HCT116 (cell line): Measurements from ENCODE around the gene SCAF8. TPM values are rescaled to one million over a fixed set of nuclear protein-coding genes. Genes with fewer than 3 reads are reported as not detected.

Source experiments
- ATAC-seq: fragments of 200-7000 bp; cut with Tn5 transposase; 2 replicates; pipeline ENCODE4 v1.9.1; 2020; ENCODE audit warnings: mild to moderate bottlenecking, moderate library complexity
- BruUV-seq: library from RNA; stranded (reverse); fragments of 400-500 nt; replicated peaks from 2 replicates; lab custom pipeline; 2021; lab: Mats Ljungman, UMichigan
- CTCF ChIA-PET: fragments of 300-600 bp; sonication (Branson Sonifier 250); formaldehyde crosslinking; loops from one replicate; lab custom pipeline; 2021; ENCODE audit warnings: antibody characterized with exemption; lab: Charles Lee
- POLR2A ChIA-PET: fragments of 300-600, 350-600 bp; sonication (Branson Sonifier 250); formaldehyde crosslinking; loops from one replicate; lab custom pipeline; 2021; ENCODE audit warnings: antibody characterized with exemption; lab: Charles Lee
- RAD21 ChIA-PET, 2 experiments: fragments of 300-600 bp; sonication (Branson Sonifier 250); formaldehyde crosslinking; loops; one replicate each; lab custom pipeline; 2023; ENCODE audit warnings: low total read pairs in 2 of 2; ENCODE audit not compliant: uncharacterized antibody in 2 of 2, unreplicated experiment in 2 of 2, low non-redundant PET in 1 of 2; lab: Charles Lee
- DNase-seq: peaks from one replicate; pipeline ENCODE4 v3.0.0-alpha.2; 2010; ENCODE audit warnings: low read depth, low spot score
- H2AFZ ChIP-seq: fragments of 200-600 bp; shearing (Covaris generic), sonication (generic); 2 replicates; pipeline ENCODE4 v1.6.1; 2017; ENCODE audit warnings: low read depth, mixed run types, mixed read lengths, antibody characterized with exemption, low read length; ENCODE audit not compliant: poor library complexity, severe bottlenecking
- H3K27ac ChIP-seq: 2 replicates; pipeline ENCODE4 v1.5.1; 2012; ENCODE audit warnings: low read depth, low read length
- H3K27me3 ChIP-seq: fragments of 200-600 bp; sonication (generic); 2 replicates; pipeline ENCODE4 v1.6.1; 2016; ENCODE audit warnings: mixed run types, low read length, mixed read lengths; ENCODE audit not compliant: insufficient read depth
- H3K36me3 ChIP-seq, 2 experiments: fragments of 200-500 bp in 1 of 2; fragments of 200-600 bp in 1 of 2; sonication (Bioruptor generic) in 1 of 2; sonication (generic) in 1 of 2; 2 replicates each; pipeline versions ENCODE4 v1.5.1 to v1.6.1; 2014 to 2016; ENCODE audit warnings: low read length in 2 of 2, inconsistent platforms in 1 of 2, mixed read lengths in 1 of 2, mixed run types in 1 of 2; ENCODE audit not compliant: insufficient read depth in 2 of 2, control insufficient read depth in 1 of 2
- H3K4me1 ChIP-seq, 2 experiments: fragments of 200-600 bp in 1 of 2; sonication (generic) in 1 of 2; 2 replicates each; pipeline versions ENCODE4 v1.5.1 to v1.6.1; 2012 to 2017; ENCODE audit warnings: low read length in 2 of 2, inconsistent platforms in 1 of 2, mild to moderate bottlenecking in 1 of 2, mixed read lengths in 1 of 2, mixed run types in 1 of 2, moderate library complexity in 1 of 2; ENCODE audit not compliant: insufficient read depth in 2 of 2, control insufficient read depth in 1 of 2
- H3K4me2 ChIP-seq: fragments of 200-600 bp; sonication (generic); 2 replicates; pipeline ENCODE4 v1.6.1; 2017; ENCODE audit warnings: mixed run types, low read length, mixed read lengths
- H3K4me3 ChIP-seq, 2 experiments: fragments of 200-600 bp in 1 of 2; sonication (generic) in 1 of 2; replicated peaks in 1 of 2; 2 replicates each; pipeline ENCODE4 v1.5.1; 2011 to 2016; ENCODE audit warnings: low read length in 2 of 2, control low read depth in 1 of 2, low read depth in 1 of 2, mild to moderate bottlenecking in 1 of 2, mixed read lengths in 1 of 2, mixed run types in 1 of 2
- H3K79me2 ChIP-seq: fragments of 200-600 bp; sonication (generic); 2 replicates; pipeline ENCODE4 v1.6.1; 2017; ENCODE audit warnings: mild to moderate bottlenecking, mixed run types, low read length, moderate library complexity, mixed read lengths; ENCODE audit not compliant: insufficient read depth
- H3K9ac ChIP-seq: fragments of 200-600 bp; sonication (generic); 2 replicates; pipeline ENCODE4 v1.6.1; 2016; ENCODE audit warnings: low read length, mixed read lengths
- H3K9me2 ChIP-seq: fragments of 200-600 bp; sonication (generic), shearing (Covaris generic); 2 replicates; pipeline ENCODE4 v1.6.1; 2017; ENCODE audit warnings: mixed run types, mild to moderate bottlenecking, moderate library complexity; ENCODE audit not compliant: insufficient read depth
- H3K9me3 ChIP-seq, 2 experiments: fragments of 200-500 bp in 1 of 2; fragments of 200-600 bp in 1 of 2; sonication (Bioruptor generic) in 1 of 2; sonication (generic) in 1 of 2; 2 replicates each; pipeline ENCODE4 v1.6.1; 2014 to 2017; ENCODE audit warnings: low read length in 2 of 2, mixed read lengths in 2 of 2, inconsistent platforms in 1 of 2, low read depth in 1 of 2, mild to moderate bottlenecking in 1 of 2, mixed run types in 1 of 2, moderate library complexity in 1 of 2; ENCODE audit not compliant: control insufficient read depth in 1 of 2, insufficient read depth in 1 of 2
- H4K20me1 ChIP-seq: fragments of 200-600 bp; sonication (generic), shearing (Covaris generic); 2 replicates; pipeline ENCODE4 v1.6.1; 2017; ENCODE audit warnings: mixed run types, mild to moderate bottlenecking, moderate library complexity; ENCODE audit not compliant: insufficient read depth
- EGR1 ChIP-seq: IDR thresholded peaks from 2 replicates; pipeline ENCODE4 v1.6.1; 2012; ENCODE audit warnings: low read depth
- ELF1 ChIP-seq: IDR thresholded peaks from 2 replicates; pipeline ENCODE4 v1.6.1; 2012; ENCODE audit warnings: low read depth, borderline replicate concordance
- FOSL1 ChIP-seq: IDR thresholded peaks from 2 replicates; pipeline ENCODE4 v1.6.1; 2012; ENCODE audit warnings: low read depth
- JUND ChIP-seq: IDR thresholded peaks from 2 replicates; pipeline ENCODE4 v1.6.1; 2012
- POLR2A ChIP-seq: IDR thresholded peaks from 2 replicates; pipeline ENCODE4 v1.7.0; 2011; ENCODE audit warnings: borderline replicate concordance; ENCODE audit not compliant: insufficient read depth, insufficient read length; ENCODE audit errors: extremely low read depth
- POLR2AphosphoS5 ChIP-seq: IDR thresholded peaks from 2 replicates; pipeline ENCODE4 v1.6.1; 2011; ENCODE audit warnings: mild to moderate bottlenecking, low read depth, low read length, moderate library complexity
- SP1 ChIP-seq: IDR thresholded peaks from 2 replicates; pipeline ENCODE4 v1.6.1; 2012; ENCODE audit warnings: low read depth
- TCF7L2 ChIP-seq: IDR thresholded peaks from 2 replicates; pipeline ENCODE4 v1.7.0; 2011; ENCODE audit warnings: borderline replicate concordance, inconsistent platforms; ENCODE audit not compliant: insufficient read depth, insufficient read length; ENCODE audit errors: extremely low read depth
- ZNF274 ChIP-seq: fragments of 200-500 bp; sonication (Bioruptor generic); IDR thresholded peaks from 2 replicates; pipeline ENCODE4 v1.6.1; 2014; ENCODE audit warnings: mild to moderate bottlenecking, low read depth, low read length, inconsistent platforms
- intact Hi-C: fragments of 100-400 bp; cut with micrococcal nuclease; formaldehyde crosslinking; loops from 2 replicates; pipeline ENCODE4 v1.10.0; 2022
- total RNA-seq: library from RNA; stranded (reverse); gene quantifications from one replicate; pipeline ENCODE4 v1.2.1, GENCODE V29; 2021; ENCODE audit not compliant: unreplicated experiment

The SCAF8 gene
- total RNA-seq, 1 experiment from 2014 or later, result 34.6 TPM

- no TSS peak for BruUV-seq
- Histone ChIP-seq H3K9me2 (no peaks in the 10 kb centered on the region), H3K4me3 (no peak overlapping the region), H3K79me2 (peaks cover 100% of the 10 kb centered on the region), H3K27ac (no peak overlapping the region), H3K9ac (no peak overlapping the region), H3K36me3 (no peaks in the 10 kb centered on the region), H4K20me1 (peaks cover 31% of the 10 kb centered on the region; the same call in 1 of the 2 replicates), H3K9me3 (no peaks in the 10 kb centered on the region), H2AFZ (no peak overlapping the region), H3K4me1 (no peaks in the 10 kb centered on the region), H3K27me3 (no peaks in the 10 kb centered on the region), H3K4me2 (no peak overlapping the region)
- ChIA-PET POLR2A (no interaction called here), CTCF (no interaction called here), RAD21 (no interaction called here)
- intact Hi-C loops, result no loop called here
- ATAC-seq, result no peak
- DNase-seq, result no peak
- TF ChIP-seq ELF1 (no peak), POLR2AphosphoS5 (no peak)
Measured at GRCh38 chr6:154758125-154758524, 24.9 kb downstream of the SCAF8 start.

DNA sequence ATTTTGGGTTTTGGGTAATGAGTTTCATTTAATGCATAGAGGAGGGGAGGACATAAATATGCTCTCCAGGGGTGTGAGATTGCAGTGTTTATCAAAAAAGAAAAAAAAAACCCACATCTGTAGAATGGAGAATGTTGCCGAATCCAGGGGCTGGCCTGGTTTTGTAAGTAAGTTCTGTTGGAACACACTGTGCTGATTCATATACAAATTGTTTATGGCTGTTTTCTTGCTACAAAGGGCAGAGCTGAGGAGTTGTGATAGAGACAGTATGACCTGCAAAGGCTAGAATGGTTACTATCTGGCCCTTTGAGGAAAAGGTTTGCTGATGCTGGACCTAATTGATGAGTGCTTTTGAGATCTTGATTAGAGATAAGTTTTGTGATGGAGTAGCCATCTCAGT lies 30.4 kb downstream of the SCAF8 start:
- H3K79me2 ChIP-seq, result peaks cover 100% of the 10 kb centered on the region
- intact Hi-C loops, result no loop called here
- peaks cover 27% of the 10 kb centered on the region; the same call in 1 of the 2 replicates for H4K20me1 ChIP-seq
- H3K27me3 ChIP-seq, result no peaks in the 10 kb centered on the region
- no peak overlapping the region for H3K27ac ChIP-seq
- no peaks in the 10 kb centered on the region for H3K9me2 ChIP-seq
- TF ChIP-seq SP1 (no peak), TCF7L2 (no peak), EGR1 (no peak), JUND (no peak), POLR2A (no peak), ZNF274 (no peak), FOSL1 (no peak)
- TF ChIP-seq, all 23 proteins: peak for 0
- Histone ChIP-seq H3K4me2 (no peak overlapping the region), H3K36me3 (no peaks in the 10 kb centered on the region), H3K9me3 (no peaks in the 10 kb centered on the region), H3K9ac (no peak overlapping the region), H2AFZ (no peak overlapping the region), H3K4me3 (no peak overlapping the region), H3K4me1 (peaks cover 0 to 17% of the 10 kb centered on the region in 2 experiments; a peak in 1 of 4 replicates)
- no TSS peak for BruUV-seq
- DNase-seq, result no peak
- no peak for ATAC-seq
- POLR2A ChIA-PET, result no interaction called here
- RAD21 ChIA-PET, result no interaction called here
- CTCF ChIA-PET, result no interaction called here
